Adrenal gland (tissue), 12 donors: ENCODE measurements around the gene HS2ST1. TPM values are rescaled to one million over a fixed set of nuclear protein-coding genes. Genes with fewer than 3 reads are reported as not detected.
"Not testable (repeated sequence)": the region's sequence is repeated elsewhere in the genome, so short reads cannot be mapped to it uniquely, and the experiment has no call there.

Source experiments
- DNase-seq, 7 donors: peaks; one replicate each; pipeline ENCODE4 v3.0.0-alpha.2; 2019 to 2020
- H3K27ac ChIP-seq, 5 donors: fragments of 200-600 bp; sonication (generic) in 4 of 5; 1 replicate in 3 of 5; 2 replicates in 2 of 5; pipeline versions ENCODE4 v1.5.1 to v1.8.0; 2016 to 2020; ENCODE audit warnings: mild to moderate bottlenecking in 1 of 5
- H3K27me3 ChIP-seq: fragments of 200-600 bp; 2 replicates; pipeline ENCODE4 v1.8.0; 2021
- H3K36me3 ChIP-seq, 2 donors: fragments of 200-600 bp; replicated peaks in 1 of 2; 1 replicate in 1 of 2; 2 replicates in 1 of 2; pipeline versions ENCODE4 v1.5.1 to v1.8.0; 2018 to 2022
- H3K4me1 ChIP-seq, 2 donors: fragments of 200-600 bp; replicated peaks in 1 of 2; 1 replicate in 1 of 2; 2 replicates in 1 of 2; pipeline versions ENCODE4 v1.5.1 to v1.8.0; 2018 to 2021
- H3K4me3 ChIP-seq, 4 donors: fragments of 200-600 bp; sonication (generic) in 3 of 4; one replicate each; pipeline ENCODE4 v1.5.1; 2016 to 2018
- H3K9me3 ChIP-seq, 3 donors: fragments of 200-600 bp; sonication (generic) in 1 of 3; replicated peaks in 1 of 3; 1 replicate in 2 of 3; 2 replicates in 1 of 3; pipeline versions ENCODE4 v1.5.1 to v1.8.0; 2016 to 2021
- POLR2A ChIP-seq, 2 donors: fragments of 450-650 bp; IDR thresholded peaks; one replicate each; pipeline ENCODE4 v1.6.1; 2017; ENCODE audit warnings: antibody characterized with exemption in 2 of 2, mild to moderate bottlenecking in 2 of 2, moderate library complexity in 1 of 2
- WGBS, 4 donors: extraction: QIAGEN DNeasy Blood & Tissue Kit in 2 of 4; methylation state at CpG; one replicate each; pipeline versions ENCODE4 v1.1.5 to v1.1.7; 2013 to 2017; 5-methylcytosine and 5-hydroxymethylcytosine counted together
- intact Hi-C, 2 donors: fragments of 100-400 bp; cut with DNase I; formaldehyde crosslinking; loops; one replicate each; pipeline versions ENCODE4 v1.14.1 to v1.15.0; 2022 to 2023
- polyA plus RNA-seq, 3 donors: library from polyadenylated mRNA; stranded (reverse); fragments of 200-250 nt in 2 of 3; fragments of 350-450 nt in 1 of 3; fragmentation: Illumina TruSeq in 1 of 3; extraction: RNeasy Lipid Tissue Mini Kit (QIAGEN cat#74804) in 1 of 3; gene quantifications; one replicate each; pipeline ENCODE4 v1.2.3, GENCODE V29; 2013 to 2014
- total RNA-seq, 9 donors: library from RNA; depleted of rRNA in 4 of 9; stranded (reverse); fragments of >200 nt in 4 of 9; fragments of 120-200 nt in 1 of 9; fragmentation: NEBNext Ultra II Directional in 1 of 9; extraction: Animal tissue kit (Norgen Biotek cat#: 25700) in 1 of 9; gene quantifications; one replicate each; pipeline versions ENCODE4 v1.1.0 to v1.2.4, GENCODE V29; 2013 to 2023
- TF ChIP-seq, protein P1 (sequence below), 6 experiments: fragments of 450-650 bp in 4 of 6; fragments of 200-600 bp in 2 of 6; sonication (generic) in 1 of 6; IDR thresholded peaks; 1 replicate in 5 of 6; 2 replicates in 1 of 6; pipeline versions ENCODE4 v1.5.1 to v1.8.0; 2016 to 2021; ENCODE audit warnings: antibody characterized with exemption in 6 of 6, mild to moderate bottlenecking in 2 of 6, moderate library complexity in 1 of 6
- donor health status: healthy with polysubstance abuse.
- donor health status: Bipolar disorder and iron deficiency.
- donor health status: DM: yes; HTN: yes; CAD: no.
- donor health status: DM: no; HTN: no; CAD: no.
- donor health status: DM: no; HTN: no; CAD: no.
- donor health status: DM: yes; HTN: yes; CAD: no.

Gene HS2ST1
- total and polyA plus RNA-seq, 12 donors, result 11.2 to 131 (median 46.5) TPM

DNA sequence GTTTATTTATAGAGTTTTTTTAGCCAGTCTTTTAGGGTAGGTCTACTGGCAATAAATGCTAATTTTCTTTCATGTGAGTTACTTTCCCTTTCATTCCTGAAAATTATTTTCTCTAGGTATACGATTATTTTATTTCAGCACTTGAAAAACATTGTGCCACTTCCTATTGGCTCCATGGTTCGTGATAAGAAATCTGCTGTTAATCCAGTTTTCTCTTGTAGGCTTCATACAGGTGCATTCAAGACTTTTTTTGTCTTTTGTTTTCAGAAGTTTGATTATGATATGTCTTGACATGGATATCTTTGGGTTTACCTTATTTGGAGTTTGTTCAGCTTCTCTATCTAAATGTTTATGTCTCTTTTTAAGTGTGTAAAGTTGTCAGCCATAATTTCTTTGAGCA lies 148.3 kb downstream of the HS2ST1 start:
- WGBS, 4 donors, result 92 to 100% (median 95%) methylated on average over 2 of the region's 2 CpGs
- no peak for DNase-seq
- Histone ChIP-seq H3K27ac (no peak overlapping the region), H3K9me3 (no peaks in the 10 kb centered on the region), H3K36me3 (no peaks in the 10 kb centered on the region), H3K27me3 (no peaks in the 10 kb centered on the region), H3K4me1 (peaks cover 0 to 13% of the 10 kb centered on the region in 2 donors), H3K4me3 (no peak overlapping the region)
- TF ChIP-seq, protein P1, sequence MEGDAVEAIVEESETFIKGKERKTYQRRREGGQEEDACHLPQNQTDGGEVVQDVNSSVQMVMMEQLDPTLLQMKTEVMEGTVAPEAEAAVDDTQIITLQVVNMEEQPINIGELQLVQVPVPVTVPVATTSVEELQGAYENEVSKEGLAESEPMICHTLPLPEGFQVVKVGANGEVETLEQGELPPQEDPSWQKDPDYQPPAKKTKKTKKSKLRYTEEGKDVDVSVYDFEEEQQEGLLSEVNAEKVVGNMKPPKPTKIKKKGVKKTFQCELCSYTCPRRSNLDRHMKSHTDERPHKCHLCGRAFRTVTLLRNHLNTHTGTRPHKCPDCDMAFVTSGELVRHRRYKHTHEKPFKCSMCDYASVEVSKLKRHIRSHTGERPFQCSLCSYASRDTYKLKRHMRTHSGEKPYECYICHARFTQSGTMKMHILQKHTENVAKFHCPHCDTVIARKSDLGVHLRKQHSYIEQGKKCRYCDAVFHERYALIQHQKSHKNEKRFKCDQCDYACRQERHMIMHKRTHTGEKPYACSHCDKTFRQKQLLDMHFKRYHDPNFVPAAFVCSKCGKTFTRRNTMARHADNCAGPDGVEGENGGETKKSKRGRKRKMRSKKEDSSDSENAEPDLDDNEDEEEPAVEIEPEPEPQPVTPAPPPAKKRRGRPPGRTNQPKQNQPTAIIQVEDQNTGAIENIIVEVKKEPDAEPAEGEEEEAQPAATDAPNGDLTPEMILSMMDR (IDR thresholded peaks at IDR 0.05), result no peak
- no peak for TF ChIP-seq POLR2A (IDR thresholded peaks at IDR 0.05)
- intact Hi-C loops, result no loop called here

DNA sequence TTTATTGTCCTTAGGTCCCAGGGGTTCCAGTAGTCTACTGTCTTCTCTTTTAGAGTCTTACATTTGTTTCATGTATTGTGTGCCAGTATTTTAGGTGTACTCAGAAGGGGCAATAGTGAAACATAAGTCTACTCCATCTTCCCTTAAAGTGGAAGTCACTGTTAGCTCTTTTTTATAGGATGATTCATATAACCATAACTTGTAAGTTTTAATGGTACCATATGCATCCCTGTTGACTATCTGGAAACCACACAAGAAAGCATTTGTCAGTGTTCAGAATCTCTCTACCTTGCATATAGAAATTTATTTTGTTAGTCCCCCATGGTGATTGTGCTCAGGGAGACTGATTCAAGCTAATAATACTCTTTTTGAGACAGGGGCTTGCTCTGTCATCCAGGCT lies 149.9 kb downstream of the HS2ST1 start:
- Histone ChIP-seq H3K4me1 (peaks cover 0 to 4% of the 10 kb centered on the region in 2 donors), H3K36me3 (no peaks in the 10 kb centered on the region), H3K27me3 (no peaks in the 10 kb centered on the region), H3K4me3 (no peak overlapping the region), H3K27ac (no peak overlapping the region), H3K9me3 (no peaks in the 10 kb centered on the region)
- intact Hi-C loops, result no loop called here
- no peak for TF ChIP-seq POLR2A (IDR thresholded peaks at IDR 0.05)
- TF ChIP-seq, protein P1 (IDR thresholded peaks at IDR 0.05), result no peak
- no peak for DNase-seq

DNA sequence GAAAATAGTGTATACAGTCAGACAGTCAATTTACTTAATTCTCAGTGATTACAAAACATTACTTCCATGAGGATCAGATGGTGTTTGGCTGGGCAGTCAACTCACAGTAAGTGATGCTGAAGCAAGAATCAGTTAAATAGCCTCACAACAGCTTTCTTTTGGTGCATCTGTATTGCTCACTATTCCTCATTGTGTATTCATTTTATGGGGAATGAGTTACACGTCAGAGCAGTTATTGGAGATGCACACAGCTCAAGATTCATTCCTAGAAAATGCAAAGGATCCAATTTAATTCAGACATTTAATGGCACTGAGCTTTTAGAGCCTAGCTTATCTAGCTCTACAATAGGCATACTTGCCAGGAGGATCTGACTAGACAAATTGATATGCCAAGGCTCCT lies 150.6 kb downstream of the HS2ST1 start:
- Histone ChIP-seq H3K4me1 (peaks cover 0 to 4% of the 10 kb centered on the region in 2 donors), H3K4me3 (no peak overlapping the region), H3K36me3 (no peaks in the 10 kb centered on the region), H3K27ac (no peak overlapping the region), H3K27me3 (no peaks in the 10 kb centered on the region), H3K9me3 (no peaks in the 10 kb centered on the region)
- intact Hi-C loops, result no loop called here
- TF ChIP-seq, protein P1 (IDR thresholded peaks at IDR 0.05), result no peak
- TF ChIP-seq POLR2A (IDR thresholded peaks at IDR 0.05), result no peak
- WGBS, 4 donors, result 94 to 100% (median 94%) methylated on average over 1 of the region's 1 CpG
- no peak for DNase-seq

DNA sequence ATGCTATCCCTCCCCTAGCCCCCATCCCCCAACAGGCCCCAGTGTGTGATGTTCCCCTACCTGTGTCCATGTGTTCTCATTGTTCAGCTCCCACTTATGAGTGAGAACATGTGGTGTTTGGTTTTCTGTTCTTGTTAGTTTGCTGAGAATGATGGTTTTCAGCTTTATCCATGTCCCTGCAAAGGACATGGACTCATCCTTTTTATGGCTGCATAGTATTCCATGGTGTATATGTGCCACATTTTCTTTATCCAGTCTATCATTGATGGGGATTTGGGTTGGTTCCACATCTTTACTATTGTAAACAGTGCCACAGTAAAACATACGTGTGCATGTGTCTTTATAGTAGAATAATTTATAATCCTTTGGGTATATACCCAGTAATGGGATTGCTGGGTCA lies 152.3 kb downstream of the HS2ST1 start:
- H3K4me1 ChIP-seq, H3K27ac ChIP-seq, H3K4me3 ChIP-seq, intact Hi-C loops, H3K27me3 ChIP-seq, DNase-seq, H3K36me3 ChIP-seq, H3K9me3 ChIP-seq: not testable (repeated sequence)
- WGBS, 4 donors, result 77 to 100% (median 96%) methylated on average over 1 of the region's 1 CpG

DNA sequence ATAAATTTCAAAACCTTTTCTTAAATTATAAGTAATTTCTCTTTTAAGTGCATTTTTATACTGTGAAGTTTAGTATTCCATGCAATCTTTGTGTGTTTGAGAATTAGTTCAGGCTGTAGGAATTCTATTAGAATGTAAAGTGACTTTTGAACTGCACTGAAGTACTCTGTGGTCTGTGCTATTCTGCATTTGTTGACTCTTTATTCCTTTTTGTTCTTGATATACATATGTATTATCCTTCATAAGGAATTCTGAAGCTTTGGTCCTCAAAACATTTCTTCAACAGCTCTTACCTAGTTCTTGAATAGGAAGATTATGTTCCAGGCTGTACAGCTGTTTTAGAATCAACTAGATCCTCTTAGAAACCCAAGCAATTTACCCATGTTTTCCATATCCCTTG lies 158.0 kb downstream of the HS2ST1 start:
- Histone ChIP-seq H3K4me3 (no peak overlapping the region), H3K27me3 (no peaks in the 10 kb centered on the region), H3K36me3 (no peaks in the 10 kb centered on the region), H3K27ac (no peak overlapping the region), H3K9me3 (no peaks in the 10 kb centered on the region), H3K4me1 (no peaks in the 10 kb centered on the region)
- no peak for DNase-seq
- intact Hi-C loops, result loop anchor here in 1 of 2 donors (10.0 kb wide), 1 partner anchor 238 kb away; no protein-coding TSS in a partner anchor
- TF ChIP-seq, protein P1 (IDR thresholded peaks at IDR 0.05), result no peak
- no peak for TF ChIP-seq POLR2A (IDR thresholded peaks at IDR 0.05)
